Osteocyte (in vitro differentiated cells): Measurements from ENCODE around the gene RALGPS1. TPM values are rescaled to one million over a fixed set of nuclear protein-coding genes. Genes with fewer than 3 reads are reported as not detected.

Experiments
- DNase-seq: peaks from one replicate; pipeline ENCODE4 v3.0.0; 2021; ENCODE audit warnings: mixed read lengths; ENCODE audit not compliant: unreplicated experiment; ENCODE audit errors: extremely low spot score
- H3K27ac Mint-ChIP-seq: one replicate; pipeline ENCODE4 v1.8.0; 2021; ENCODE audit warnings: mild to moderate bottlenecking, mixed read lengths; ENCODE audit not compliant: unreplicated experiment
- H3K27me3 Mint-ChIP-seq: one replicate; pipeline ENCODE4 v1.8.0; 2021; ENCODE audit warnings: mixed read lengths; ENCODE audit not compliant: unreplicated experiment
- H3K36me3 Mint-ChIP-seq: one replicate; pipeline ENCODE4 v1.8.0; 2021; ENCODE audit warnings: mixed read lengths; ENCODE audit not compliant: unreplicated experiment
- H3K4me1 Mint-ChIP-seq: one replicate; pipeline ENCODE4 v1.8.0; 2021; ENCODE audit warnings: mixed read lengths; ENCODE audit not compliant: unreplicated experiment
- H3K4me3 Mint-ChIP-seq: one replicate; pipeline ENCODE4 v1.8.0; 2021; ENCODE audit warnings: mild to moderate bottlenecking, moderate library complexity, mixed read lengths; ENCODE audit not compliant: unreplicated experiment
- H3K9me3 Mint-ChIP-seq: one replicate; pipeline ENCODE4 v1.8.0; 2021; ENCODE audit warnings: mixed read lengths; ENCODE audit not compliant: unreplicated experiment
- CTCF ChIP-seq: fragments of 200-600 bp; sonication (generic); IDR thresholded peaks from 2 replicates; pipeline ENCODE4 v1.5.0; 2021; ENCODE audit warnings: antibody characterized with exemption, mild to moderate bottlenecking, moderate library complexity
- total RNA-seq: library from RNA; stranded (reverse); gene quantifications from 2 replicates; pipeline ENCODE4 v1.2.1, GENCODE V29; 2021

RALGPS1 gene
- total RNA-seq, 1 donor from 2014 or later = 9.9 TPM

GRCh38 chr9:127058645-127059021 is 144.1 kb downstream of the RALGPS1 start:
- H3K4me3 Mint-ChIP-seq = no peak overlapping the region
- no peaks in the 10 kb centered on the region for H3K9me3 Mint-ChIP-seq
- H3K36me3 Mint-ChIP-seq = peaks cover 3% of the 10 kb centered on the region
- no peak for DNase-seq
- TF ChIP-seq CTCF = no peak
- H3K4me1 Mint-ChIP-seq = peaks cover 2% of the 10 kb centered on the region
- H3K27me3 Mint-ChIP-seq = no peaks in the 10 kb centered on the region
- H3K27ac Mint-ChIP-seq = no peak overlapping the region

GRCh38 chr9:127059030-127059429 is 144.4 kb downstream of the RALGPS1 start:
- DNase-seq = peak; percentile 25
- Mint-ChIP-seq H3K9me3 (no peaks in the 10 kb centered on the region), H3K4me1 (peaks cover 2% of the 10 kb centered on the region), H3K27me3 (no peaks in the 10 kb centered on the region), H3K4me3 (no peak overlapping the region), H3K36me3 (peaks cover 3% of the 10 kb centered on the region), H3K27ac (no peak overlapping the region)
- no peak for TF ChIP-seq CTCF

GRCh38 chr9:127059765-127060361 is 145.3 kb downstream of the RALGPS1 start:
- Mint-ChIP-seq H3K9me3 (no peaks in the 10 kb centered on the region), H3K27ac (no peak overlapping the region), H3K4me3 (no peak overlapping the region), H3K4me1 (peaks cover 2% of the 10 kb centered on the region), H3K27me3 (no peaks in the 10 kb centered on the region), H3K36me3 (peaks cover 3% of the 10 kb centered on the region)
- TF ChIP-seq CTCF = no peak
- peak; percentile 34 for DNase-seq

GRCh38 chr9:127061411-127061810 is 146.8 kb downstream of the RALGPS1 start:
- peak; percentile 62 for DNase-seq
- H3K27me3 Mint-ChIP-seq = no peaks in the 10 kb centered on the region
- no peak overlapping the region for H3K4me3 Mint-ChIP-seq
- peaks cover 3% of the 10 kb centered on the region for H3K36me3 Mint-ChIP-seq
- no peak for TF ChIP-seq CTCF
- no peaks in the 10 kb centered on the region for H3K9me3 Mint-ChIP-seq
- peaks cover 2% of the 10 kb centered on the region for H3K4me1 Mint-ChIP-seq
- no peak overlapping the region for H3K27ac Mint-ChIP-seq

GRCh38 chr9:127064335-127064734 is 149.8 kb downstream of the RALGPS1 start:
- no peak overlapping the region for H3K27ac Mint-ChIP-seq
- no peaks in the 10 kb centered on the region for H3K4me1 Mint-ChIP-seq
- no peaks in the 10 kb centered on the region for H3K9me3 Mint-ChIP-seq
- no peak for TF ChIP-seq CTCF
- no peaks in the 10 kb centered on the region for H3K27me3 Mint-ChIP-seq
- H3K4me3 Mint-ChIP-seq = no peak overlapping the region
- DNase-seq = no peak
- peaks cover 2% of the 10 kb centered on the region for H3K36me3 Mint-ChIP-seq
